Esophagus squamous epithelium (tissue), 4 donors: ENCODE measurements around the gene GAS2L1.

ENCODE experiments used
- CTCF ChIP-seq, 6 experiments: fragments of 450-650 bp in 4 of 6; fragments of 200-600 bp in 2 of 6; sonication (generic) in 2 of 6; IDR thresholded peaks; one replicate each; pipeline ENCODE4 v1.5.1; 2016 to 2019; ENCODE audit warnings: antibody characterized with exemption in 6 of 6, mild to moderate bottlenecking in 4 of 6, moderate library complexity in 4 of 6
- POLR2A ChIP-seq, 4 donors: fragments of 450-650 bp; IDR thresholded peaks; one replicate each; pipeline ENCODE4 v1.6.1; 2017; ENCODE audit warnings: antibody characterized with exemption in 4 of 4, mild to moderate bottlenecking in 4 of 4, moderate library complexity in 3 of 4

GRCh38 chr22:29266564-29267461 is 39.6 kb upstream of the GAS2L1 start:
- TF ChIP-seq POLR2A (IDR thresholded peaks at IDR 0.05), result no peak
- TF ChIP-seq CTCF (IDR thresholded peaks at IDR 0.05), result no peak
